ENCODE measurements around the gene CORO1A.

GRCh38 chr16:30179195-30179594 lies 4.2 kb upstream of the CORO1A start:
- TF ChIP-seq, protein P1, sequence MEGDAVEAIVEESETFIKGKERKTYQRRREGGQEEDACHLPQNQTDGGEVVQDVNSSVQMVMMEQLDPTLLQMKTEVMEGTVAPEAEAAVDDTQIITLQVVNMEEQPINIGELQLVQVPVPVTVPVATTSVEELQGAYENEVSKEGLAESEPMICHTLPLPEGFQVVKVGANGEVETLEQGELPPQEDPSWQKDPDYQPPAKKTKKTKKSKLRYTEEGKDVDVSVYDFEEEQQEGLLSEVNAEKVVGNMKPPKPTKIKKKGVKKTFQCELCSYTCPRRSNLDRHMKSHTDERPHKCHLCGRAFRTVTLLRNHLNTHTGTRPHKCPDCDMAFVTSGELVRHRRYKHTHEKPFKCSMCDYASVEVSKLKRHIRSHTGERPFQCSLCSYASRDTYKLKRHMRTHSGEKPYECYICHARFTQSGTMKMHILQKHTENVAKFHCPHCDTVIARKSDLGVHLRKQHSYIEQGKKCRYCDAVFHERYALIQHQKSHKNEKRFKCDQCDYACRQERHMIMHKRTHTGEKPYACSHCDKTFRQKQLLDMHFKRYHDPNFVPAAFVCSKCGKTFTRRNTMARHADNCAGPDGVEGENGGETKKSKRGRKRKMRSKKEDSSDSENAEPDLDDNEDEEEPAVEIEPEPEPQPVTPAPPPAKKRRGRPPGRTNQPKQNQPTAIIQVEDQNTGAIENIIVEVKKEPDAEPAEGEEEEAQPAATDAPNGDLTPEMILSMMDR (IDR thresholded peaks at IDR 0.05) = no peak
- TF ChIP-seq REST (IDR thresholded peaks at IDR 0.05; ENCODE audit: insufficient read depth in 1 of 2, low read depth in 2 of 2, low read length in 1 of 2) = no peak
- TF ChIP-seq TCF7L2 (IDR thresholded peaks at IDR 0.05; ENCODE audit: low read depth, low read length) = no peak
